H1 (cell line): ENCODE measurements around the gene SMARCC2. TPM values are rescaled to one million over a fixed set of nuclear protein-coding genes. Genes with fewer than 3 reads are reported as not detected.
A peak's percentile ranks its signal among the peaks of the same experiment; 100 is the strongest.

Experiments used
- ASH2L ChIP-seq: fragments of 200-600, 300-600 bp; sonication (generic); IDR thresholded peaks from one replicate; pipeline ENCODE4 v1.7.1; 2017; ENCODE audit warnings: low read length
- CBX5 ChIP-seq: fragments of 300-800, 300-1000 bp; sonication (generic); IDR thresholded peaks from 2 replicates; pipeline ENCODE4 v1.7.1; 2016; ENCODE audit warnings: antibody characterized with exemption, low read length, low read depth
- CBX8 ChIP-seq: fragments of 300-800, 300-1000 bp; sonication (generic); IDR thresholded peaks from 2 replicates; pipeline ENCODE4 v1.7.1; 2016; ENCODE audit warnings: low read depth, low read length, borderline replicate concordance
- CHD1 ChIP-seq: IDR thresholded peaks from 2 replicates; pipeline ENCODE4 v1.6.1; 2012; ENCODE audit warnings: low read depth, low read length, improper control_type of control experiment
- EGR1 ChIP-seq: IDR thresholded peaks from 2 replicates; pipeline ENCODE4 v1.6.1; 2011; ENCODE audit warnings: low read depth, low read length, borderline replicate concordance
- EP300 ChIP-seq, 2 experiments: IDR thresholded peaks; 1 replicate in 1 of 2; 2 replicates in 1 of 2; pipeline ENCODE4 v1.6.1; 2011 to 2012; ENCODE audit warnings: low read depth in 2 of 2, low read length in 2 of 2, mild to moderate bottlenecking in 2 of 2, borderline replicate concordance in 1 of 2, inconsistent platforms in 1 of 2, moderate library complexity in 1 of 2
- EZH2 ChIP-seq: fragments of 200-600 bp; sonication (generic); IDR thresholded peaks from 2 replicates; pipeline ENCODE4 v1.7.1; 2012; ENCODE audit warnings: low read depth, mild to moderate bottlenecking, moderate library complexity, low read length, inconsistent platforms; ENCODE audit not compliant: severe bottlenecking
- GABPA ChIP-seq: IDR thresholded peaks from 2 replicates; pipeline ENCODE4 v1.6.1; 2011; ENCODE audit warnings: mild to moderate bottlenecking, low read length, moderate library complexity, borderline replicate concordance; ENCODE audit not compliant: insufficient read depth
- GTF2F1 ChIP-seq: IDR thresholded peaks from 2 replicates; pipeline ENCODE4 v1.6.1; 2012; ENCODE audit warnings: low read depth, low read length, improper control_type of control experiment, borderline replicate concordance
- HDAC6 ChIP-seq: IDR thresholded peaks from one replicate; pipeline ENCODE4 v1.7.1; 2012; ENCODE audit warnings: low read depth, mild to moderate bottlenecking, inconsistent platforms, low read length, moderate library complexity
- JUND ChIP-seq: IDR thresholded peaks from 2 replicates; pipeline ENCODE4 v1.6.1; 2011; ENCODE audit warnings: mild to moderate bottlenecking, improper control_type of control experiment, low read length
- KDM1A ChIP-seq: fragments of 200-600, 300-600 bp; sonication (generic); IDR thresholded peaks from 2 replicates; pipeline ENCODE4 v1.7.1; 2016; ENCODE audit warnings: mild to moderate bottlenecking, low read length, borderline replicate concordance
- MAFK ChIP-seq: IDR thresholded peaks from 2 replicates; pipeline ENCODE4 v1.6.1; 2012; ENCODE audit warnings: low read depth, mild to moderate bottlenecking, improper control_type of control experiment, low read length
- NRF1 ChIP-seq: IDR thresholded peaks from 2 replicates; pipeline ENCODE4 v1.6.1; 2011; ENCODE audit warnings: mild to moderate bottlenecking, low read depth, low read length, improper control_type of control experiment
- POLR2AphosphoS5 ChIP-seq: IDR thresholded peaks from 2 replicates; pipeline ENCODE4 v1.6.1; 2011; ENCODE audit warnings: low read depth, low read length
- POU5F1 ChIP-seq: IDR thresholded peaks from 2 replicates; pipeline ENCODE4 v1.6.1; 2011; ENCODE audit warnings: low read depth, mild to moderate bottlenecking, low read length, moderate library complexity
- RBBP5 ChIP-seq: IDR thresholded peaks from 2 replicates; pipeline ENCODE4 v1.7.1; 2012; ENCODE audit warnings: low read depth, mild to moderate bottlenecking, inconsistent platforms, low read length, moderate library complexity, borderline replicate concordance
- RFX5 ChIP-seq: IDR thresholded peaks from 2 replicates; pipeline ENCODE4 v1.6.1; 2011; ENCODE audit warnings: low read depth, low read length, improper control_type of control experiment, borderline replicate concordance
- RXRA ChIP-seq: IDR thresholded peaks from 2 replicates; pipeline ENCODE4 v1.6.1; 2011; ENCODE audit warnings: low read depth, mild to moderate bottlenecking, low read length, moderate library complexity; ENCODE audit not compliant: insufficient read depth
- SP1 ChIP-seq: IDR thresholded peaks from 2 replicates; pipeline ENCODE4 v1.6.1; 2011; ENCODE audit warnings: low read depth, low read length
- SP2 ChIP-seq: IDR thresholded peaks from 2 replicates; pipeline ENCODE4 v1.6.1; 2012; ENCODE audit warnings: mild to moderate bottlenecking, low read length, inconsistent platforms
- SUZ12 ChIP-seq: fragments of 200-600 bp; sonication (generic); IDR thresholded peaks from 2 replicates; pipeline ENCODE4 v1.6.1; 2012; ENCODE audit warnings: mild to moderate bottlenecking, inconsistent platforms, low read length, moderate library complexity, mixed read lengths
- TAF1 ChIP-seq: IDR thresholded peaks from 2 replicates; pipeline ENCODE4 v1.6.1; 2011; ENCODE audit warnings: mild to moderate bottlenecking, low read depth, low read length
- TCF12 ChIP-seq: IDR thresholded peaks from 2 replicates; pipeline ENCODE4 v1.6.1; 2011; ENCODE audit warnings: low read depth, mild to moderate bottlenecking, low read length
- polyA plus RNA-seq, 7 experiments: library from polyadenylated mRNA; depleted of rRNA in 3 of 7; stranded (reverse) in 5 of 7; unstranded in 2 of 7; fragments of >200 nt in 5 of 7; fragments of 200-250 nt in 2 of 7; gene quantifications; 1 replicate in 5 of 7; 2 replicates in 1 of 7; 4 replicates in 1 of 7; pipeline versions ENCODE4 v1.2.1 to v1.2.3, GENCODE V29; 2011 to 2013; ENCODE audit warnings: missing spikeins in 2 of 7, mixed read lengths in 2 of 7
- total RNA-seq: library from RNA; stranded (reverse); fragmentation: NEBNext Ultra II Directional; extraction: Animal tissue kit (Norgen Biotek cat#: 25700); gene quantifications from 2 replicates; pipeline ENCODE4 v1.2.1, GENCODE V29; 2021
- TF ChIP-seq, protein P1 (sequence below): IDR thresholded peaks from 2 replicates; pipeline ENCODE4 v1.6.1; 2011; ENCODE audit warnings: low read depth, mild to moderate bottlenecking, low read length; ENCODE audit not compliant: insufficient read depth

SMARCC2 gene
- total and polyA plus RNA-seq, 2 of the 8 experiments (the other 6 are each of a cell fraction or from before 2014, with no cell fraction given) = 33.9 to 78.5 TPM

DNA sequence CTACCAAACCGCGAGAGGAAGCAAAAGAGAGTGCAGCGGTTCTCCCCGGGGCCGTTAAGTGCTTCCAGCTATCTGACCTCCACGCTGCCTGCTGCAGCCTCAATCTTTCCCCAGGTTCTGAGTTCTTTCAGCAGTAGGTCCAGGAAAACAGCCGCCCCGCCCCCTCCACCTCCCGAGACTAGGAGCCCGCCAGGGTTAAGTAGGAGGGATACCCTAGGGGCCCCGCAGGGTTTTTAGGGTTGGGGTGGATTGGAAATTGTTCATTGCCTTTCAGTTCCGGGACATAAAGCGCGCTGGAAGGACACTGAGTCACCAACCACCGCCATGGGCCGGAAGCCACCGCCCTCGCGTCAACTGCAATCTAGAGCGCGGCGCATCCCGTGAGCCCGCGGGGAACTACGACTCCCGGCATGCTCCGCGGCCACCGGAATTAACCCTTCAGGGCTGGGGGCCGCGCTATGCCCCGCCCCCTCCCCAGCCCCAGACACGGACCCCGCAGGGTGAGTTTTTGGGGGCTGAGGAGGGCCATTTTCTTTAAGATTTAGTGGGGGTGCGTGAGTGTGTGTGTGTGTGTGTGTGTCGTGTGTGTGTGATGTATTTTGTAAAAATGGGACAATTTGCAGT is 37.0 kb downstream of the SMARCC2 start, which contains the start of gene MYL6B (continued):
- no peak for TF ChIP-seq TCF12
- no peak for TF ChIP-seq GTF2F1
- TF ChIP-seq SP1 = peak; percentile 49; the same call in 1 of the 2 replicates
- no peak for TF ChIP-seq RFX5
- no peak for TF ChIP-seq HDAC6
- no peak for TF ChIP-seq CBX8
- no peak for TF ChIP-seq EZH2
- TF ChIP-seq SUZ12 = no peak
- peak; percentile 77 for TF ChIP-seq TAF1
- TF ChIP-seq MAFK = no peak
- TF ChIP-seq SP2 = no peak
- TF ChIP-seq JUND = peak; percentile 54; the same call in 1 of the 2 replicates
- peak; percentile 87 for TF ChIP-seq POLR2AphosphoS5
- no peak for TF ChIP-seq CBX5
- TF ChIP-seq, protein P1, sequence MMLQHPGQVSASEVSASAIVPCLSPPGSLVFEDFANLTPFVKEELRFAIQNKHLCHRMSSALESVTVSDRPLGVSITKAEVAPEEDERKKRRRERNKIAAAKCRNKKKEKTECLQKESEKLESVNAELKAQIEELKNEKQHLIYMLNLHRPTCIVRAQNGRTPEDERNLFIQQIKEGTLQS = no peak
- no peak for TF ChIP-seq NRF1
- TF ChIP-seq EP300 (IDR thresholded peaks at IDR 0.05; ENCODE audit: borderline replicate concordance in 1 of 2, low read depth in 2 of 2, low read length in 2 of 2) = no peak
- no peak for TF ChIP-seq EGR1
- peak; percentile 45; the same call in 1 of the 2 replicates for TF ChIP-seq GABPA
- no peak for TF ChIP-seq KDM1A
- no peak for TF ChIP-seq CHD1
- no peak for TF ChIP-seq RXRA
- no peak for TF ChIP-seq RBBP5
- no peak for TF ChIP-seq POU5F1
- TF ChIP-seq ASH2L = peak; percentile 35
